ENCODE data around the gene SPOCK2.

GRCh38 chr10:72029414-72029813 is 58.9 kb downstream of the SPOCK2 start:
- TF ChIP-seq CTCF (IDR thresholded peaks at IDR 0.05 in 2 of 3, conservative IDR thresholded peaks at IDR 0.05 in 1 of 3; ENCODE audit: borderline replicate concordance in 1 of 3, insufficient read depth in 1 of 3, low read depth in 2 of 3, low read length in 2 of 3) (no peak), ZBTB33 (IDR thresholded peaks at IDR 0.05; ENCODE audit: extremely low read depth, insufficient replicate concordance, low read length) (no peak), SRF (IDR thresholded peaks at IDR 0.05; ENCODE audit: low read depth) (no peak), SP1 (IDR thresholded peaks at IDR 0.05; ENCODE audit: low read depth) (no peak), RAD21 (IDR thresholded peaks at IDR 0.05; ENCODE audit: low read depth) (no peak)
